ENCODE measurements around the gene CDC42EP4. TPM values are rescaled to one million over a fixed set of nuclear protein-coding genes. Genes with fewer than 3 reads are reported as not detected.

Gene CDC42EP4
- total and polyA plus RNA-seq, 12 donors = 18.6 to 87.6 (median 30.8) TPM

- peaks cover 17 to 79% (median 62%) of the 10 kb centered on the region in 9 donors for H3K4me1 ChIP-seq
- 77 to 79% methylated on average over 7 of the region's 7 CpGs for WGBS, 2 donors
- no peaks in the 10 kb centered on the region for H3K27me3 ChIP-seq
- H3K36me3 ChIP-seq = peaks cover 0 to 48% (median 20%) of the 10 kb centered on the region in 9 donors
- peak overlapping the region in 1 of 10 donors; percentile 58 for H3K27ac ChIP-seq
- H3K4me3 ChIP-seq = no peak overlapping the region
- intact Hi-C loops (cut with DNase I) = no loop called here
- H3K9me3 ChIP-seq = no peaks in the 10 kb centered on the region
- DNase-seq (no peak), ATAC-seq (no peak)
- TF ChIP-seq, protein P1, sequence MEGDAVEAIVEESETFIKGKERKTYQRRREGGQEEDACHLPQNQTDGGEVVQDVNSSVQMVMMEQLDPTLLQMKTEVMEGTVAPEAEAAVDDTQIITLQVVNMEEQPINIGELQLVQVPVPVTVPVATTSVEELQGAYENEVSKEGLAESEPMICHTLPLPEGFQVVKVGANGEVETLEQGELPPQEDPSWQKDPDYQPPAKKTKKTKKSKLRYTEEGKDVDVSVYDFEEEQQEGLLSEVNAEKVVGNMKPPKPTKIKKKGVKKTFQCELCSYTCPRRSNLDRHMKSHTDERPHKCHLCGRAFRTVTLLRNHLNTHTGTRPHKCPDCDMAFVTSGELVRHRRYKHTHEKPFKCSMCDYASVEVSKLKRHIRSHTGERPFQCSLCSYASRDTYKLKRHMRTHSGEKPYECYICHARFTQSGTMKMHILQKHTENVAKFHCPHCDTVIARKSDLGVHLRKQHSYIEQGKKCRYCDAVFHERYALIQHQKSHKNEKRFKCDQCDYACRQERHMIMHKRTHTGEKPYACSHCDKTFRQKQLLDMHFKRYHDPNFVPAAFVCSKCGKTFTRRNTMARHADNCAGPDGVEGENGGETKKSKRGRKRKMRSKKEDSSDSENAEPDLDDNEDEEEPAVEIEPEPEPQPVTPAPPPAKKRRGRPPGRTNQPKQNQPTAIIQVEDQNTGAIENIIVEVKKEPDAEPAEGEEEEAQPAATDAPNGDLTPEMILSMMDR (IDR thresholded peaks at IDR 0.05) = no peak
Observed at GRCh38 chr17:73281928-73282327, 29.9 kb downstream of the CDC42EP4 start.

GRCh38 chr17:73280191-73280590 is 31.6 kb downstream of the CDC42EP4 start:
- peak overlapping the region in 1 of 10 donors; percentile 39 for H3K27ac ChIP-seq

DNA sequence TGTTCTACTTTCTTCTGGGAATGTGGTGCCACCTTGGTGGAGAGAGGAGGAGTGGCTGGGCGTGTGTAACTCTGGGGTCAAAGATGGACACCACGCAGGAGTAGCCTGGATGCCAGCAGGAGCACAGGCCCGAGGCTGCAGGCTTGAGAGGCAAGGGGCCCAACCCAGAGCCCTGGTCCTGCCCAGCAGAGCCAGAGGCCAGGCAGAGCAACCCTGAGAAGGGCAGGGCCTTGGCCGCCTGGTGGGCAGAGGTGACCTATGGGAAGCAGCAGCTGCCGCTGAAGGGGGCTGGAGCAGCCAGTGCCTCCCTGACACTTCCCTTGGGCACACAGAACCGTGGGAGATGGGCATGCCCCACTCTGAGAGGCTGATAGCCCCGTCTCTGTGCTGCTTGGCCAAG is 32.1 kb downstream of the CDC42EP4 start:
- no peaks in the 10 kb centered on the region for H3K9me3 ChIP-seq
- H3K36me3 ChIP-seq = peaks cover 0 to 29% (median 5%) of the 10 kb centered on the region in 9 donors
- no peak for DNase-seq
- intact Hi-C loops (cut with DNase I) = loop anchor here in 2 of 10 donors (5.0 kb wide), 1 partner anchor 33 kb away; the partner anchor contains the start of gene CDC42EP4 (in 2 of the 2)
- peak overlapping the region in 4 of 10 donors; percentile 22 to 80 (median 54) for H3K27ac ChIP-seq
- TF ChIP-seq, protein P1 (IDR thresholded peaks at IDR 0.05) = no peak
- peaks cover 13 to 57% (median 41%) of the 10 kb centered on the region in 9 donors for H3K4me1 ChIP-seq
- 89 to 90% methylated on average over 7 of the region's 7 CpGs for WGBS, 2 donors
- H3K27me3 ChIP-seq = no peaks in the 10 kb centered on the region
- peak in 2 of 8 donors; percentile 8 to 36 for ATAC-seq
- H3K4me3 ChIP-seq = no peak overlapping the region

More at GRCh38 chr17:73280191-73280590, 31.6 kb downstream of the CDC42EP4 start:
- H3K4me3 ChIP-seq = no peak overlapping the region
- no peak for ATAC-seq
- 94 to 96% methylated on average over 12 of the region's 12 CpGs for WGBS, 2 donors
- H3K36me3 ChIP-seq = peaks cover 0 to 34% (median 10%) of the 10 kb centered on the region in 9 donors
- intact Hi-C loops (cut with DNase I) = no loop called here
- DNase-seq = no peak
- peaks cover 13 to 62% (median 46%) of the 10 kb centered on the region in 9 donors for H3K4me1 ChIP-seq
- H3K9me3 ChIP-seq = no peaks in the 10 kb centered on the region
- TF ChIP-seq, protein P1 (IDR thresholded peaks at IDR 0.05) = no peak
- no peaks in the 10 kb centered on the region for H3K27me3 ChIP-seq

- H3K27me3 ChIP-seq = no peaks in the 10 kb centered on the region
- peaks cover 0 to 21% (median 0%) of the 10 kb centered on the region in 9 donors for H3K36me3 ChIP-seq
- 38 to 40% methylated on average over 14 of the region's 14 CpGs for WGBS, 2 donors
- H3K4me3 ChIP-seq = no peak overlapping the region
- ATAC-seq = peak; percentile 19 to 74 (median 58)
- H3K27ac ChIP-seq = peak overlapping the region; percentile 49 to 83 (median 72)
- intact Hi-C loops (cut with DNase I) = loop anchor here in 2 of 10 donors (5.0 kb wide), 1 partner anchor 34 kb away; the partner anchor contains the start of gene CDC42EP4 (in 2 of the 2)
- DNase-seq = peak in 1 of 2 donors; percentile 37
- TF ChIP-seq, protein P1 (IDR thresholded peaks at IDR 0.05) = no peak
- no peaks in the 10 kb centered on the region for H3K9me3 ChIP-seq
- peaks cover 13 to 48% (median 34%) of the 10 kb centered on the region in 9 donors for H3K4me1 ChIP-seq
Observed at GRCh38 chr17:73278465-73279453, 33.0 kb downstream of the CDC42EP4 start.
